ENCODE results near the gene EGFLAM.

EGFLAM gene

GRCh38 chr5:38500573-38501260 lies 242.4 kb downstream of the EGFLAM start:
- Histone ChIP-seq H3K4me3 (ENCODE audit: insufficient read depth, low read length, poor library complexity, severe bottlenecking) (no peak overlapping the region), H3K9ac (ENCODE audit: low read length) (no peak overlapping the region), H3K27ac (ENCODE audit: low read depth, low read length) (no peak overlapping the region)

DNA sequence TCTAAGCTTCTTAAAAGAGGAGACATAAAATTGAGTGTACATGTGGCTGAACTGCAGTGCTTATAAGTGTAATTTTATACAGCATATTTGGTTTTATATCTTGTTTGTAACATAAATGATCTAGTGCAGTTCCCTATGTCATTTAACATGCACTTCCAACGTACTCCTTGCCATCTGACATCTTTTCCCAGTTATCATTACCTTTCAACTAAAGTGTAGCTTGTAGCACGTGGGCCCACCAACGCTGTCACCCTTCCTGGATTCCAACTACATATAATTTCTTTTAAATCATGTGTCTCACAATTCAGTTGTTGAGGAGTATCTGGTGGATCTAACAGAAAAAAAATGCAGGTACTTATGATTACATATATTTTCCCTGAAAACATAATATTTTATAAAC lies 247.9 kb downstream of the EGFLAM start:
- Histone ChIP-seq H3K4me3 (ENCODE audit: insufficient read depth, low read length, poor library complexity, severe bottlenecking) (no peak overlapping the region), H3K9ac (ENCODE audit: low read length) (no peak overlapping the region), H3K36me3 (ENCODE audit: low read length) (no peaks in the 10 kb centered on the region), H3K4me2 (ENCODE audit: low read depth, low read length, poor library complexity, severe bottlenecking) (no peak overlapping the region), H3K79me2 (ENCODE audit: insufficient read depth, low read length) (no peaks in the 10 kb centered on the region), H3K9me3 (ENCODE audit: insufficient read depth, low read length) (no peaks in the 10 kb centered on the region), H3K27me3 (ENCODE audit: low read length) (0 out of 2 replicates have a peak, but pooled peaks cover 3% of the 10 kb centered on the region), H4K20me1 (ENCODE audit: low read depth, low read length) (no peaks in the 10 kb centered on the region), H2AFZ (ENCODE audit: low read depth, low read length, severe bottlenecking) (no peak overlapping the region), H3K27ac (ENCODE audit: low read depth, low read length) (no peak overlapping the region), H3K9me2 (replicated peaks; ENCODE audit: insufficient read depth, low read length) (no peaks in the 10 kb centered on the region), H3F3A (ENCODE audit: insufficient read depth) (no peaks in the 10 kb centered on the region)
- TF ChIP-seq CTCF (IDR thresholded peaks at IDR 0.05; ENCODE audit: insufficient read depth, low read length, poor library complexity, severe bottlenecking) (no peak), EZH2phosphoT487 (conservative IDR thresholded peaks at IDR 0.05; ENCODE audit: low read length) (no peak)

More at GRCh38 chr5:38500573-38501260, 242.4 kb downstream of the EGFLAM start:
- H3F3A ChIP-seq (ENCODE audit: insufficient read depth) = no peaks in the 10 kb centered on the region
- H3K9me2 ChIP-seq (replicated peaks; ENCODE audit: insufficient read depth, low read length) = no peaks in the 10 kb centered on the region
- H3K27me3 ChIP-seq (ENCODE audit: low read length) = no peaks in the 10 kb centered on the region
- no peaks in the 10 kb centered on the region for H4K20me1 ChIP-seq (ENCODE audit: low read depth, low read length)
- no peak overlapping the region for H3K4me2 ChIP-seq (ENCODE audit: low read depth, low read length, poor library complexity, severe bottlenecking)
- no peaks in the 10 kb centered on the region for H3K9me3 ChIP-seq (ENCODE audit: insufficient read depth, low read length)
- TF ChIP-seq EZH2phosphoT487 (conservative IDR thresholded peaks at IDR 0.05; ENCODE audit: low read length) = no peak
- no peak for TF ChIP-seq CTCF (IDR thresholded peaks at IDR 0.05; ENCODE audit: insufficient read depth, low read length, poor library complexity, severe bottlenecking)
- H3K36me3 ChIP-seq (ENCODE audit: low read length) = no peaks in the 10 kb centered on the region
- H2AFZ ChIP-seq (ENCODE audit: low read depth, low read length, severe bottlenecking) = no peak overlapping the region
- H3K79me2 ChIP-seq (ENCODE audit: insufficient read depth, low read length) = no peaks in the 10 kb centered on the region

DNA sequence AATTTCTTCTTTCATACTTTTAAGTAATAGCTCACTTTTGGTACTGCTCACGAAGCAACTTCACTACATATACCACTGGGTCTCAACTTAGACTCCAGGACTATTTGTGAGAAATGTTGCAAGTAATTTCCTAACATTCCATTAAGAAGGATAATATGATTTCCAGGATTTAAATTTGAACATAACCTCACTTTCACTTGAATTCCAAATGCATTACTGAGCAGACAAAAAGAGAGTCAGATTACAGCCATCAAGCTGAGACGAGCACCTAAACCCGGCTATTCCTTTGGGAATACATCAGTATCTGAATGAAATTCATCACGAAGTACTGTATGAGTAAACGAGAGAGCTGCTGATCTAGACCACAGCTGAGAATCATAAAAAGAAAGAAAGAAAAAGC lies 250.8 kb downstream of the EGFLAM start:
- Histone ChIP-seq H3K27ac (ENCODE audit: low read depth, low read length) (no peak overlapping the region), H4K20me1 (ENCODE audit: low read depth, low read length) (no peaks in the 10 kb centered on the region), H3K9me3 (ENCODE audit: insufficient read depth, low read length) (no peaks in the 10 kb centered on the region), H3K4me2 (ENCODE audit: low read depth, low read length, poor library complexity, severe bottlenecking) (no peak overlapping the region), H3K4me3 (ENCODE audit: insufficient read depth, low read length, poor library complexity, severe bottlenecking) (no peak overlapping the region), H3F3A (ENCODE audit: insufficient read depth) (no peaks in the 10 kb centered on the region), H2AFZ (ENCODE audit: low read depth, low read length, severe bottlenecking) (no peak overlapping the region), H3K27me3 (ENCODE audit: low read length) (0 out of 2 replicates have a peak, but pooled peaks cover 3% of the 10 kb centered on the region), H3K9me2 (replicated peaks; ENCODE audit: insufficient read depth, low read length) (no peaks in the 10 kb centered on the region), H3K79me2 (ENCODE audit: insufficient read depth, low read length) (no peaks in the 10 kb centered on the region), H3K9ac (ENCODE audit: low read length) (no peak overlapping the region), H3K36me3 (ENCODE audit: low read length) (no peaks in the 10 kb centered on the region)
- TF ChIP-seq CTCF (IDR thresholded peaks at IDR 0.05; ENCODE audit: insufficient read depth, low read length, poor library complexity, severe bottlenecking) = no peak
- TF ChIP-seq EZH2phosphoT487 (conservative IDR thresholded peaks at IDR 0.05; ENCODE audit: low read length) = no peak
